GM15510 (cell line): ENCODE measurements around the gene MUC2.

Experiments used
- POLR2A ChIP-seq: IDR thresholded peaks from 3 replicates; pipeline ENCODE4 v1.6.1; 2011; ENCODE audit warnings: borderline replicate concordance; ENCODE audit not compliant: insufficient read length; ENCODE audit errors: extremely low read depth

MUC2 gene

DNA sequence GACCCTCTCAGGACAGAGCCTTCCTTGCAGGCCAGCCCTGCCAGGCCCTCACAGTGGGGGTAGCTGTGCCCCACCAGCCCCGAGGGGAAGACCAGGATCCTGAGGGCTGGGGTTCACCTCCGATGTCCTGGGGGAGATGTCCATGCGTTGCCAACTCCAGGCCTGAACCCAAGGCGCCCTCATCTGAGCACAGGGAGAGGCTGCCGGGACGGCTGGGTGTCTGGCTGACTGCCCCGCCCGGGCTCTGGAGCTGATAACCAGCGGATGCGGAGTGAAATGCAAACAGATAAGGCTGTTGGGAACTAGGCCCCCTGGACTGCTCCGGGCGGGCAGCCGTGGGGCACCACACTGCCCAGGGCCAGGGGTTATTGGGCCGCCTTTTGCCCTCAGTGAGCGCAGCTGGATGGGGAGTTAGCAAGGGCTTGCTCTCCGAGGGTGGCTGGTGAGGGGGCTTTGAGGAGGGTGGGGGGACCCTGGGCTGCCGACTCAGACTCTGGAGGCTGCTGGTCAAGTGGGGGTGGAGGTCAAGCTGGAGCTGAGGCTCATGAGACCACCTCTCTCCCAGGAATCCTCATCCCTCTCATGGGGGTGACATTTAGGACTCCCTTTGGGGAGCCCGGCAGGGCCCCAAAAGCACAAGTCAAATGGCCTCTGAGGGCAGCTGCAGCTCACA lies 32.6 kb upstream of the MUC2 start:
- no peak for TF ChIP-seq POLR2A

DNA sequence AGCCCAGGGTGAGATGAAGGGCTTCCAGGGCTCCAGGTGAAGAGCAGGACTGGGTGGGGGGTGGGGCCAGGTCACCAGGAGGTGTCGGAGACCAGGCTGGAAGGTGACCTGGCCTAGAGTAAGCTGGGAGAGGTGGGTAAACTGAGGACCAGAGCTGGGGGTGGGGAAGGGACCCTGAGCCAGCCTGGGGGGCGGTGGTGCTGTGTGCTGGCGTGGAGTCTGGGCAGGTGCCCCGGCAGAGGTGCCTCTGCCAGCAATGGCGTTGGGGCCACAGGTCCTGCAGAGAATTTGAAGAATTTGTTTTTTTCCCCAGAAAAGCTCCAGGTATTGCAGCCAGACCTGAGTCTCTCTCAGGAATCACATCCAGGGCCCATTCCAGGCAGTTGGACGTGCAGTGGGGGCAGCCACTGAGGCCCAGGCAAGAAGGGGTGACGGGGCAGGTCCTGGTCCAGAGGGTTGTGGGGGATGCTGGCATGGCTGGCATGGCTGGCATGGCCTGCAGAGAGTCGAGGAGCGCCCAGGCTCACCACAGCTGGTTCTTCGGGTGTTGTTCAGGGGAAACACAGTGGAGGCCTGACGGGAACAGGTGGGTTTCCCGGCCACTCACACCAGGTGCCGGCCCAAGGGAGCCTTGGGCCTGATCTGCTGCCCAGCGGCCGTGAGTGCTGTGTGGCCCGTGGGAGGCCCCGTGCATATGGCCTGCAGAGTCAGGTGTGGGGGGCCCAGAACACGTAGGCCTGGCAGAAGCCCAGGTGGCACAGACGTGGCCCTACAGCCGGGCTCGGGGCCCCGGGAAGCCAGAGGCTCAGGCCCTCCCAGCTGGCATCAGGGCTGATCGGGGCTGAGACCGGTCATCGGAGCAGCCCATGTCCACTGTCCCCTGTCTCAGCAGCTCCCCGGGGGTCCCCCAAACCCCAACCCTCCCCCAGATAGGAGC lies 31.8 kb upstream of the MUC2 start:
- TF ChIP-seq POLR2A, result no peak

DNA sequence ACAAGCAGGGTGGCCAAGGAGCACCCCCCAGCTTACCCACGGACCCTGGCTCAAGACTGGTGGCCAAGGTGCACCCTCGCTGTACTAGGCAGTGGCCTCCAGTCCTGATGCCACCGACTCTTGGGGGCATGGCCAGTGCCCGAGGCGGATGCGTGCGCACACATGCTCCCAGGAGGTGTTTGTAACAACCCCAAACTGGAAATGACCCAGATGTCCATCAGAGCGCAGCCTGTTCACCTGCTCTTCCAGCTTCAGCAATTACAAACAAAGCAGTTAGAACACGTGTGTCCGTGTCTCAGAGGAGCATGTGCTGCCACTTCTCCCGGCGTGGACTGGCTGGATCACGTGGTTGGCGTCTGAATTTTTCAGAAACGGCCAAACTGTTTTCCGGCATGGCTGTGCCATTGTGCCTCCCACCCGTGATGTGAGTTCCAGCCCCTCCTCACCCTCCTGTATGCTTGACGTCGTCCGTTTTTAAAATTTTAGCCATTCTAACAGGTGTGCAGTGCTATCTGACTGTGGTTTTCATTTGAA lies 31.0 kb upstream of the MUC2 start:
- no peak for TF ChIP-seq POLR2A

DNA sequence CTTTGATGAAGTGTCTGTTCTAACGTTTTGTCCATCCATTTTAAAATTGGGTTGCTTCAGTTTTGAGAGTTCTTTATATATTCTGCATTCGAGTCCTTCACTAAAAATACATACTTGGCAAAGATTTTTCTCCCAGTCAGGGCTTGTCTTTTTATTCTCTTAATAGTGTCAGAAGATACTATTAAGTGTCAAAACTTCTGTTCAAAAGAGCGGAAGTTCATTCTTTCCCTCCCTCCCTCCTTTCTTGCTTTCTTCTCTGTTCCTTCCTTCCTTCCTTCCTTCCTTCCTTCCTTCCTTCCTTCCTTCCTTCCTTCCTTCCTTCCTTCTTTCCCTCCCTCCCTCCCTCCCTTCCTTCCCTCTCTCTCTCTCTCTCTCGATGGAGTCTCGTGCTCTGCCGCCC lies 30.5 kb upstream of the MUC2 start:
- no peak for TF ChIP-seq POLR2A

DNA sequence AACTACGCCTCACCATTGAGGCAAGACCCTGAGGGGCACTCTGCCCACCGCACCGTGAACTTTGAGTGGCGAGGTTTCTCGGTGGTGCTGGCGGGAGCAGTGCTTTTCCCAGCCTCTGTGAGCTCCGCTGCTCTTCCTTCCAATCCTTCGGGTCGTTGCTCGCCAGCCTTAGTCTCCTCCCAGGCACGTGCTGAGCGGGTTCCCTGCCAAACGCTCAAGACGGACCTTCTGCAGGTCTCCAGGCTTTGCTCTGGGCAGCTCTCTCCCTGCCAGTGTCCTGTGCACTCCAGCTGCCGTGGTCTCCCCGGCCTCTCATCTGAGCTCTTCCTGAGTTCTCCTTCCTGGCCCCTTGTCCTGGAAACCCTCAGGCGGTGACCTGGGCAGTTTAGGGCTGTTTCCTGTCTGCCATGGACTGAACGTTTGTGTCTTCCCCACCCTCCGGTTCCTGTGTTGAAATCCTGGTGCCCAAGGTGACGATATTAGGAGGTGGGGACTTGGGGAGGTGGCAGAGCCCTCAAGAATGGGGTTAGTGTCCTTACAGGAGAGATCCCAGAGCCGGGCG lies 27.0 kb upstream of the MUC2 start:
- no peak for TF ChIP-seq POLR2A

DNA sequence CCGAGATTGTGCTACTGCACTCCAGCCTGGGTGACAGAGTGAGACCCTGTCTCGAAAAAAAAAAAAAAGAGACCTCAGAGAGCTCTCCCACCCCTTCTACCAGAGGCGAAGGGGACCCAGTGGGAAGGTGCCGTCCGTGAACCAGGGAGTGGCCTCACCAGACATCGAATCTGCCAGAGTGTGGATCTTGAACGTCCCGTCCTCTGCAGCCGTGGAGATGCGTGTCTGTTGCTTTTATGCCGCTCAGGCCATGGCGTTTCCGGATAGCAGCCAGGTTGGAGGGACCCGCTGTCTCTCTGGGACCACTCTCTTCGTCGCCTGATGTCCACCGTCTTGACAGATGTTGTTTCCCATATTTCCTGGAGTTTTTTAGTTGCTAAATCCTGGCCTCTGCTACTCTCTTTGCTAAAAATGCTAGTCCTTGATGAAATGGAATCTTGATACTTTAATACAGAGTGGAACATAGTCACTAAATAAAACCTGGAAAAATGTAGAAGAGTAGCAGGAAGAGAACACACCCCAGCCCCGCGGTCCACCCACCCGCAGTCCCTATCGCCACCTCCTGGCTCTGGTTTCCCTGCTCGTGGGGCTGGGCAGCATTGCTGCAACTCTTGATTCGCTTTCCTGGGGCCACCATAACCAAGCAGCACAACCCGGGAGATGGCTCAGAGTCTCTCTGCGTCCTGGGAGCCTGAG lies 26.2 kb upstream of the MUC2 start:
- no peak for TF ChIP-seq POLR2A

DNA sequence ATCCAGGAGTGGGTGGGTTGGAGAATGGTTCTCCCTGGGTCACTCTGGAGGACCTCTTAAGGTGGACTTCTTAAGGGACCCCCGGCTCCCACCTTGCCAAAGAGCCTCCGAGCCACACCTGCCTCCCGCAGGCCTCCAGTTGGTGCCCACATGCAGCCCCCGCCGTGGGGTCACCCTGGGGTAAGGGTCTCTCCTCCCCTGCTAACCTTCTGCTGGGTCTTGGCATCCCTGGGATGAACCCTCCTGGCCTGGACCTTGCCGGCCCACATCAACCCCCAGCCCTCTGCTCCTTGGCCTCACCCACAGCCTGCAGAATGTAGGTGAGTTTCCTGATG lies 25.6 kb upstream of the MUC2 start:
- no peak for TF ChIP-seq POLR2A

DNA sequence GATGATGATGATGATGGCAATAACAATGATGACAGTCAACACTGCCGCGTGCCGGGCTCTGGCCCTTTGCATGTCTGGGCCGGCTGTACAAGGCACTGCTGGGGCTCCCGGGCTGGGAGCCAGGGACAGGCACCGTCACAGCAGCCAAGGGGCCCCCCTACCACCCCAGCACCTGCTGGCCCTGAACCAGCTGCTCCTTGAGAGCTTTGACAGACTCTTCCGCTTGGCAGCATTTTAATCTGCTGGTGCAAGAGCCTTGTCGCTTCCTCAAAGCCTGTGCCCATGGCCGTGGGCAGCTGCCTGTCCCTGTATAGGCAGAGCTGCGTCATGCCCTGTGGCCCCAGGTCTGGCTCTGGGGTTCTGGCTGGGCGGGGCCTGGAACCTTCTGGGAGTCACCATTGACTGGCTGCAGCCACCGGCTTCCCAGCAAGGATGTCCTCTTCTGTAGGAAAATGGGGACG lies 25.2 kb upstream of the MUC2 start:
- no peak for TF ChIP-seq POLR2A

DNA sequence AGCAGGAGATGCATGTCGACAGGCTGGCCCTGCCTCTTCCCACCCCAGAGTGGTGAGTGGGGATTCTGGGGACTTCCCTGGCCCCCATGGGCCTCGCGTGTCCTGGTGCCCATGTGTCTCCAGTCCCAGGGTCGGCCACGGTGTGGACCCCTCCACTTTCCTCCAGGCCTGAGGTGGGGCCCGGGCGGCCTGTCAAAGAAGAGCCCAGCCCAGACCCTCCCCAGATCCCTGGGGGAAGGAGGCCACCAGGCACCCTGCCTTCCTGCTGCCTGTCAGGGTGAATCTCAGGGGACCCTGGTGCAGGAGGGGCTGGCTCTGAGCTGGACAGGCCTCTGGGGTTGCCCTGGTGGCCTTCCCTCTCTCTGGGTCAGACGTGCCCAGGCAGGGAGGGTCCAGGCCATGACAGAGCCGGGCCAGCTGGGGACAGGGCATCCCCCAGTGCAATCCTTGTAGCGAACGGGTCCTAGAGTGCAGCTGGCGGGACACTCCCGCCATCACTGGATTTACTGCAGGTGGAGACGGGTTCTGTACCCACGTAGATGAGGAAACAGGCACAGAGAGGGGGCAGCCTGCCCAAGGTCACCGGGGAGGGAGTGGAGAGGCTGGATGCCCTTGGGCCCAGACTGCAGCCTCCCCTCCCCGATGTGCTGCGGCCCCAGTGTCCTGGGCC lies 24.6 kb upstream of the MUC2 start:
- no peak for TF ChIP-seq POLR2A

DNA sequence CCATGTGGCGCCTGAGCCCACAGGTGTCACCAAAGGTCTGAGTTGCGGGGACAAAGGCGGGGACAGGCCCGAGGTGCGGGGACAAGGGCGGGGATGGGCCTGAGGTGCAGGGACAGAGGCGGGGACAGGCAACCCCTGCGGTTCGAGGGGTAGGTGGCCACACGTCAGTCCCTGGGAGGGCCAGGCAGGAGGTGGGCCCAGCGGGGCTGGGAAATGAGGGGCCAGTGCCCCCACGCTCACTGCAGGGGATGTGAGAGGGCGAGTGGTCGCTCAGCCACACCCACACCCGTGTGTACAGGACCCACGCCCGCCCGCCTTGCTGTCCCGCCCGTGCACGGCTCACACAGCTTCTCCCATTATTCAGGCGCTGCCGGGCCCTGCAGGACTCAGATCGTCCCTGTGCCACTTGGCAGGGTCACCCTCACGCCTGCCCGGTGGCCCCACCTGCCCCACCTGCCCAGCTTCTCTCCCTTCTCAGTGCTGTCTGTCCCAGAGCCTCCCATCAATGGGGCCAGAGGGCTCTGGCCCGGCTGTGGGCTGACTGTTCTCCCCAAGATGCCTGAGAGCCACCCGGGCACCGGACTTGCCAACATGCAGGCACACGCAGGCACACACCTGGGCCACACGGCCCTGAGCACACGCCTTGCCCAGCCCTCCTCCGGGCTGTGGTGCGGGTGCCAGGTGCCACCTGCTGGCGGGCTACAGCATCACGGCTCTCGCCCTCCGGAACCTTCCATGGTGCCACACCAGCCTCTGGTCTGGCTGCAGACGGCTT lies 23.9 kb upstream of the MUC2 start:
- TF ChIP-seq POLR2A, result no peak

DNA sequence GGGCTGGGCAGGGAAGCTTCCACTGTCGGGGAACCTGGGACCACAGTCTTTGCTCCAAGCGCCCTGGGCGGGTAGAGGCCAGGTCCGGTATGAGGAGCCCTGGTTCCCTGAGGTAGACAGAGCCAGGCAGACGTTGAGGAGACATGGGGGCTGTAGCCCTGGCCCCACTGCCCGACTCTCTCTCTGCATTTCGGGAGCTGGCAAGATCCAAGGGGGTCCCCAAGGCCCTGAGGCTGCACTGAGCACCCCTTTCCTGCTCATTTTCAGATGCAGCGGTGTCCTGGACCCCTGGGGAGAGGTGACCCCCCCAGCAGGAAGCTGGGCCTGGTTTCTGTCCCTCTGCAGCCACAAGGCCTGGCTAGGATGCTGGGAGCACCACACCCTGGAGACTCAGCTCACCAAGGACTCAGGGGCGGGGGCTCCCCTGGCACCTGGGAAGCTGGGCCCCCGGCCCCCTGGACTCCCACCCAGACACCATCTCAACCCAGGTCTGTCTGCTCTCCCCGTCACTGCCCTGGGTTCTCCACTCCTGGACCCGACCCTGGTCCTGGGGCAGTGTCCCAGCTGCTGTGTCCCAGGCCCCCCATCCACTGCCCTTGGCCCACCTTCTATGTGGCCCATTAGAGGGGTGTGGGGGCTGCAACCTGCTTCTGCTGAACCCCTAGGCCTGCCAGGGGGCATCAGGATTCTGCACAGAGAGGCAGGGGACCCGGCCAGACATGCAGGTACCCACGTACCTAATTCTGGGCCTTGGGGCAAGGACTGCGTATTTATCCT lies 23.1 kb upstream of the MUC2 start:
- TF ChIP-seq POLR2A, result no peak

DNA sequence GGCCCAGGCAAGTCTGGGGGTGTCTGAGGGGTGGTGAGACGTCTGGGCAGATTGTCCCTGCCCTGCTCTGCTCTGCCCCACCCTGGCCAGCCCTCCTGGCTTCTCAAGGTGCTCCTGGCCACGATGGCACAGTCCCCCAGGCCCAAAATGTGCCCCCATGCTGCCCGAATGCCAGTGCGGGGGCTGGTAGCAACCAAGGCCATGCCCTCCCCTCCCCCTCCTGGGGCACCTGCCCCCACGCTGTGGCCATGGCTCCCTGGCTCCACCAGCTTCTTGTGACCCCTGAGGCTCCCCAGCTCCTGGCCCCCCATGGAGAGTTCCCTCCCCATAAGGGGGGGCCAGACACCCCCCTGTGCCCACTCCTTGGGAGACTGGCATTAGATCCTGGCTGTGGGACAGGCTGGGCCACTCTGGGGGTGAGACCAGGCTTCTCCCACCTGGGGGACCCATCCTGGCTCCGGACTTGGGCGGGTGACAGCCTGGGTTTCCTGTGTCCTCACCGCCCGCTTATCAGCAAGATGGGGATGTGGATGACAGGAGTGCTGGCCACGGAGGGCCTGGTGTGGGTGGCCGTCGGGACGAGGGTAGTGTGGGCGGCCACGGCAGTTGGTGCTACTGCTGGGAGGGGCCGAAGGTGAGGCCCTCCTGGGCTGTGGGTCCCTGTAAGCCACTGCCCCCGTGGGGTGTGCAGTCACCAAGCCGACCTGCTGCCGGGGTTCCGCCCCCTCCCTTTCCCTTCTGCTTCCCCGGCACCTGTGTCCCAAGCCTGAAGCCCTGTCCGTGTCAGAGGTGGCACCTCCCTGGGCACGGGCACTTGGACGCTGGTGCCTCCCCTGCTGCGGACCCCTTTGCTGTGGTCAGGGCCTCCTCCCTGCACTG lies 22.3 kb upstream of the MUC2 start:
- no peak for TF ChIP-seq POLR2A
